NCI-H1436 (cell line): ENCODE results near the gene CDK5RAP2.

ENCODE experiments used
- DNase-seq: peaks from one replicate; lab custom pipeline; 2025; lab: John Stamatoyannopoulos, UW

CDK5RAP2 gene

GRCh38 chr9:120438111-120438510 is 141.9 kb downstream of the CDK5RAP2 start:
- no peak for DNase-seq

- no peak for DNase-seq
These were observed 142.9 kb downstream of the CDK5RAP2 start for GRCh38 chr9:120436983-120437475.

GRCh38 chr9:120436446-120436845 is 143.5 kb downstream of the CDK5RAP2 start:
- no peak for DNase-seq

- no peak for DNase-seq
These were observed 144.9 kb downstream of the CDK5RAP2 start for GRCh38 chr9:120435091-120435490.

- no peak for DNase-seq
These were observed 145.4 kb downstream of the CDK5RAP2 start for GRCh38 chr9:120434532-120434931.

GRCh38 chr9:120433701-120434100 is 146.3 kb downstream of the CDK5RAP2 start:
- DNase-seq, result no peak

GRCh38 chr9:120432600-120432999 is 147.4 kb downstream of the CDK5RAP2 start:
- no peak for DNase-seq

GRCh38 chr9:120431268-120431667 is 148.7 kb downstream of the CDK5RAP2 start:
- no peak for DNase-seq

- DNase-seq, result no peak
These were observed 155.7 kb downstream of the CDK5RAP2 start for GRCh38 chr9:120424248-120424647.

GRCh38 chr9:120423812-120424211 is 156.2 kb downstream of the CDK5RAP2 start:
- no peak for DNase-seq

- no peak for DNase-seq
These were observed 158.0 kb downstream of the CDK5RAP2 start for GRCh38 chr9:120421977-120422376.

GRCh38 chr9:120418315-120418714 is 161.7 kb downstream of the CDK5RAP2 start:
- DNase-seq, result no peak

GRCh38 chr9:120416781-120417427 is 163.1 kb downstream of the CDK5RAP2 start:
- no peak for DNase-seq

- peak; percentile 76 for DNase-seq
These were observed 166.6 kb downstream of the CDK5RAP2 start for GRCh38 chr9:120413121-120414048.

- no peak for DNase-seq
These were observed 167.5 kb downstream of the CDK5RAP2 start for GRCh38 chr9:120412425-120412951.

- no peak for DNase-seq
These were observed 168.0 kb downstream of the CDK5RAP2 start for GRCh38 chr9:120411862-120412424.

- no peak for DNase-seq
These were observed 169.0 kb downstream of the CDK5RAP2 start for GRCh38 chr9:120410925-120411501.

GRCh38 chr9:120408680-120409258 is 171.2 kb downstream of the CDK5RAP2 start:
- no peak for DNase-seq

GRCh38 chr9:120405860-120406259 is 174.1 kb downstream of the CDK5RAP2 start:
- no peak for DNase-seq

GRCh38 chr9:120405134-120405533 is 174.8 kb downstream of the CDK5RAP2 start:
- DNase-seq, result no peak

- DNase-seq, result no peak
These were observed 176.5 kb downstream of the CDK5RAP2 start for GRCh38 chr9:120403543-120403856.
